Neural crest cell (in vitro differentiated cells): ENCODE results near the gene TTLL9. TPM values are rescaled to one million over a fixed set of nuclear protein-coding genes. Genes with fewer than 3 reads are reported as not detected.
A peak's percentile ranks its signal among the peaks of the same experiment; 100 is the strongest.

ENCODE experiments used
- DNase-seq: peaks from one replicate; pipeline ENCODE4 v3.0.0; 2021; ENCODE audit warnings: low read depth, mixed read lengths, low spot score
- H3K27ac Mint-ChIP-seq: one replicate; pipeline ENCODE4 v1.8.0; 2021; ENCODE audit warnings: mild to moderate bottlenecking, mixed read lengths; ENCODE audit not compliant: unreplicated experiment
- H3K27me3 Mint-ChIP-seq: 2 replicates; pipeline ENCODE4 v1.8.0; 2021; ENCODE audit warnings: low read depth, mild to moderate bottlenecking, mixed read lengths
- H3K36me3 Mint-ChIP-seq: 2 replicates; pipeline ENCODE4 v1.8.0; 2021; ENCODE audit warnings: low read depth, mild to moderate bottlenecking, mixed read lengths
- H3K4me1 Mint-ChIP-seq: 2 replicates; pipeline ENCODE4 v1.8.0; 2021; ENCODE audit warnings: mixed read lengths
- H3K4me3 Mint-ChIP-seq: one replicate; pipeline ENCODE4 v1.8.0; 2021; ENCODE audit warnings: mild to moderate bottlenecking, mixed read lengths
- H3K9me3 Mint-ChIP-seq: 2 replicates; pipeline ENCODE4 v1.8.0; 2021; ENCODE audit warnings: mixed read lengths
- total RNA-seq: library from RNA; stranded (reverse); gene quantifications from 2 replicates; pipeline ENCODE4 v1.2.1, GENCODE V29; 2021
- TF ChIP-seq, protein P1 (sequence below): fragments of 200-600 bp; sonication (generic); conservative IDR thresholded peaks from 2 replicates; pipeline ENCODE4 v1.5.0; 2021; ENCODE audit warnings: antibody characterized with exemption, mild to moderate bottlenecking

TTLL9 gene
- total RNA-seq, 1 donor from 2014 or later: 3.3 TPM

DNA sequence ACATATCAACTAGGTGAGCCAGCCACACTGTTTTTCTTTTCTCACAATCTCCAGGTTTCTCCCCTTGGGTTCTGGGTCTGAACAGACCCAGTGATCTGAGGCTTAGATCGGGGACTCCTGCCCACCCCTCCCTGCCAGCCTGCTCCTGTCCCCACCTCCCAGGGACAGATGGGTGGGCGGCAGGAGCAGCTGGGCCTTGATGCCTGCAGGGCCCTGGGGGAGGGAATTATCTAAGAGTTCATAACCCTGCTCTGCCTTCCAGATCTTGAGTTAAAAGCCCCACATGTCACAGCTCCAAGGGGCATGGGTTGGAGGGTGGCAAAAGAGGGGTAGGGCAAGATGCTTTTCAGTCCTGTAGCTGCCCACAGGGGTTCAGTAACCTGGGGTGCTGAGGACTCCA lies 92.3 kb downstream of the TTLL9 start:
- no peak overlapping the region for H3K27ac Mint-ChIP-seq
- peaks cover 95% of the 10 kb centered on the region for H3K27me3 Mint-ChIP-seq
- TF ChIP-seq, protein P1, sequence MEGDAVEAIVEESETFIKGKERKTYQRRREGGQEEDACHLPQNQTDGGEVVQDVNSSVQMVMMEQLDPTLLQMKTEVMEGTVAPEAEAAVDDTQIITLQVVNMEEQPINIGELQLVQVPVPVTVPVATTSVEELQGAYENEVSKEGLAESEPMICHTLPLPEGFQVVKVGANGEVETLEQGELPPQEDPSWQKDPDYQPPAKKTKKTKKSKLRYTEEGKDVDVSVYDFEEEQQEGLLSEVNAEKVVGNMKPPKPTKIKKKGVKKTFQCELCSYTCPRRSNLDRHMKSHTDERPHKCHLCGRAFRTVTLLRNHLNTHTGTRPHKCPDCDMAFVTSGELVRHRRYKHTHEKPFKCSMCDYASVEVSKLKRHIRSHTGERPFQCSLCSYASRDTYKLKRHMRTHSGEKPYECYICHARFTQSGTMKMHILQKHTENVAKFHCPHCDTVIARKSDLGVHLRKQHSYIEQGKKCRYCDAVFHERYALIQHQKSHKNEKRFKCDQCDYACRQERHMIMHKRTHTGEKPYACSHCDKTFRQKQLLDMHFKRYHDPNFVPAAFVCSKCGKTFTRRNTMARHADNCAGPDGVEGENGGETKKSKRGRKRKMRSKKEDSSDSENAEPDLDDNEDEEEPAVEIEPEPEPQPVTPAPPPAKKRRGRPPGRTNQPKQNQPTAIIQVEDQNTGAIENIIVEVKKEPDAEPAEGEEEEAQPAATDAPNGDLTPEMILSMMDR: no peak
- no peaks in the 10 kb centered on the region for H3K36me3 Mint-ChIP-seq
- no peak overlapping the region for H3K4me3 Mint-ChIP-seq
- DNase-seq: no peak
- H3K4me1 Mint-ChIP-seq: peaks cover 7% of the 10 kb centered on the region
- H3K9me3 Mint-ChIP-seq: no peaks in the 10 kb centered on the region

DNA sequence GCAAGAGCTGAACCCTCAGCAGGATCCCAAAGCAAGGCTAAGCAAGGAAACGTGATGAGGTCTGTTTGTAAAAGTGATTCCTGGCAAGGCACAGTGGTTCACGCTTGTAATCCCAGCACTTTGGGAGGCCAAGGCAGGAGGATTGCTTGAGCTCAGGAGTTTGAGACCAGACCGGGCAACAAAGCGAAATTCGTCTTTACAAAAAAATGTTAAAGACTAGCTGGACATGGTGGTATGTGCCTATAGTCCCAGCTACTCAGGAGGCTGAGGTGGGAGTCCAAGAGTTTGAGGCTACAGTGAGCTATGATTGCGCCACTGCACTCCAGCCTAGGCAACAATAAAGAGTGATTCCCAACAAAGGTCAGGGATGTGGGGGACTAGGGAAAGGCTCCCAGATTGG lies 93.5 kb downstream of the TTLL9 start:
- no peak for DNase-seq
- Mint-ChIP-seq H3K4me1 (peaks cover 11% of the 10 kb centered on the region), H3K9me3 (no peaks in the 10 kb centered on the region), H3K27ac (no peak overlapping the region), H3K4me3 (no peak overlapping the region), H3K27me3 (peaks cover 91% of the 10 kb centered on the region), H3K36me3 (no peaks in the 10 kb centered on the region)
- TF ChIP-seq, protein P1: no peak

DNA sequence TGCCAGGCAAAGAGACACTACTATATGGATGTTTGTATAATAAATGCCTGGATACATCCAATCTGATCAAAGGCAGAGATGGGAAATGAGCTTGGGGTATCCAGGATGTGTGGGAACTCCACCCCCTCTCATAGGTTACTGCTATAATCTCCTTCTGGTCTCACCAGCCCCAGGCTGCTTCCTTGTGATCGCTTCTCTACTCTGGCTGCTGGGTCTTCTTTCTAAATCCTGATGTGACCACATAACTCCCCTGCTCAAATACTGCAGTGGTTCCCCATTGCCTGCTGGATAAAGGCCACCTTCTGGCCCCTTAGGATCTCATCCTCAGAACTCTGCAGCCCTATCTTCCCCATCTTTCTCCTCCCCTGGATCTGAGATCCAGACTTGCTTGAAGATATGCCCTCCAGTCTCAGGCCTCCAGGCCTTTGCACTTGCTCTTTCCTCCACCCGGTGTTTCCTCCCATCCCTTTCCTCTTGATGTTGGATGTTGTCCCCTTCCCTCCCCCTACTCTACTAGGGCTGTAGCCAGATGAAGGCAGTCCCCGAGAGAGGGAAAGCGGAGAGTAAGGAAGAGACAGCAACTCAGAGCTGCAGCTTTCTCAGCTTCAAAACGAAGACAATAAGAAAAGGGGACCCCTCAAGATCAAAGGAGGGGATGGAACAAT lies 96.7 kb downstream of the TTLL9 start:
- no peak overlapping the region for H3K27ac Mint-ChIP-seq
- no peaks in the 10 kb centered on the region for H3K9me3 Mint-ChIP-seq
- H3K4me3 Mint-ChIP-seq: peak overlapping the region; percentile 77
- no peaks in the 10 kb centered on the region for H3K36me3 Mint-ChIP-seq
- TF ChIP-seq, protein P1: no peak
- H3K4me1 Mint-ChIP-seq: peaks cover 15% of the 10 kb centered on the region
- DNase-seq: no peak
- H3K27me3 Mint-ChIP-seq: peaks cover 96% of the 10 kb centered on the region

DNA sequence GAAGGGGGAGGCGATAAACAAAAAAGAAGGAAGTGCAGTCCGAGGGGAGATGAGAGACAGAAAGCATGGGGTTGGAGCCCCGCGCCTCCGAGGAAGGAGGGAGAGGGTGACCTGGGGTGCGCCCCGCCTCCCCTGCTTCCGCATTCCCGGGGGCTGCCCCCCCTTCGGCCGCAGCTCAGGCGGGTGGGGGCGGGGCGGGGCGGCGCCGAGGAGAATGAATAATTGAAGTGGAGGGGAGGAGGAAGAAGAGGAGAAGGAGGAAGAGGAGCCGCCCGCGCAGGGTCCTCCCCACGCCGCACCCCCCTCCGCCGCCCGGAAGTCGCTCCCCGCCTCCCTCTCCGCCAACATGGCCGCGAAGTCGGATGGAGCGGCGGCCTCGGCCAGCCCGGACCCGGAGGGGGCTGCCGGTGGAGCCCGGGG lies 97.4 kb downstream of the TTLL9 start, which contains the start of gene XKR7:
Gene XKR7, plus strand, starts transcription at position 322 of the 420 bp plus-strand sequence. Its CDS starts 25 bp downstream, at position 347.
- peaks cover 15% of the 10 kb centered on the region for H3K4me1 Mint-ChIP-seq
- no peak within 1 kb of the TSS for H3K27ac Mint-ChIP-seq
- peak within 1 kb of the TSS; percentile 86 for H3K4me3 Mint-ChIP-seq
- peak; percentile 23 for DNase-seq
- peaks cover 95% of the 10 kb centered on the region for H3K27me3 Mint-ChIP-seq
- TF ChIP-seq, protein P1: no peak
- no peaks in the 10 kb centered on the region for H3K36me3 Mint-ChIP-seq
- H3K9me3 Mint-ChIP-seq: no peaks in the 10 kb centered on the region

DNA sequence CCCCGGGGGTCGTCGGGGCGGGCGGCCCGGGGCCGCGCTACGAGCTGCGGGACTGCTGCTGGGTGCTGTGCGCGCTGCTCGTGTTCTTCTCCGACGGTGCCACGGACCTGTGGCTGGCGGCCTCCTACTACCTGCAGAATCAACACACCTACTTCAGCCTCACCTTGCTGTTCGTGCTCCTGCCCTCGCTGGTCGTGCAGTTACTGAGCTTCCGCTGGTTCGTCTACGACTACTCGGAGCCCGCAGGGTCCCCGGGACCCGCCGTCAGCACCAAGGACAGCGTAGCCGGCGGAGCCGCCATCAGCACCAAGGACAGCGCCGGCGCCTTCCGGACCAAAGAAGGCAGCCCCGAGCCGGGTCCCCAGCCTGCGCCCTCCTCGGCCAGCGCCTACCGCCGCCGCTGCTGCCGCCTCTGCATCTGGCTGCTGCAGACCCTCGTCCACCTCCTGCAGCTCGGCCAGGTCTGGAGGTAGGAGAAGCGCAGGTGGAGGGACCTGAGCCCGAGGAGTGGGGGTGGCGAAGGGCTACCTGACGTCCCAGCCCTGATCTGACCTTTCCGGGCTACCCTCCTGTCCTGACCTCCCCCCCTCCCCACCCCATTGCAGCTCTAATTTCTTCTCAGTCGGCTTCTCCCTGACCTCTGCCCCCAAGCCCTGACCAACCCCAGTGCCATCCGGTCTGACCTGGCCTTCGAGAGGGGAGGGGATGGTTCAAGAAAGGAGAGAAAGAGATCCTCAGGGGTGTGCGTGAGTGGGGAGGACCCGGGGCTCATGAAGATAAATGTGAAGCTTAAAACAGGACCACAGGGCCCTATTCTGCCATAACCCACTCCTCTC lies 98.1 kb downstream of the TTLL9 start:
- TF ChIP-seq, protein P1: no peak
- H3K36me3 Mint-ChIP-seq: no peaks in the 10 kb centered on the region
- H3K27me3 Mint-ChIP-seq: peaks cover 90% of the 10 kb centered on the region
- H3K4me3 Mint-ChIP-seq: peak overlapping the region; percentile 86
- DNase-seq: peak; percentile 100
- H3K9me3 Mint-ChIP-seq: no peaks in the 10 kb centered on the region
- H3K4me1 Mint-ChIP-seq: peaks cover 15% of the 10 kb centered on the region
- no peak overlapping the region for H3K27ac Mint-ChIP-seq
